GM23248 (cell line): ENCODE data around the gene KLHL6. TPM values are rescaled to one million over a fixed set of nuclear protein-coding genes. Genes with fewer than 3 reads are reported as not detected.
A peak's percentile ranks its signal among the peaks of the same experiment; 100 is the strongest.

ENCODE experiments used
- DNase-seq: peaks from one replicate; pipeline ENCODE4 v3.0.0-alpha.2; 2015
- H2AFZ ChIP-seq: fragments of 200-600 bp; sonication (generic); 2 replicates; pipeline ENCODE4 v1.6.1; 2016; ENCODE audit warnings: antibody characterized with exemption
- H3F3A ChIP-seq: fragments of 200-600 bp; sonication (generic); 2 replicates; pipeline ENCODE4 v1.6.1; 2016; ENCODE audit warnings: mild to moderate bottlenecking, antibody characterized with exemption, mixed run types; ENCODE audit not compliant: insufficient read depth
- H3K27ac ChIP-seq: fragments of 200-600 bp; sonication (generic); 2 replicates; pipeline ENCODE4 v1.5.1; 2016; ENCODE audit warnings: mild to moderate bottlenecking
- H3K27me3 ChIP-seq: fragments of 200-600 bp; sonication (generic); replicated peaks from 2 replicates; pipeline ENCODE4 v1.6.1; 2016; ENCODE audit warnings: mild to moderate bottlenecking; ENCODE audit not compliant: insufficient read depth
- H3K36me3 ChIP-seq: fragments of 200-600 bp; sonication (generic); 2 replicates; pipeline ENCODE4 v1.6.1; 2016; ENCODE audit warnings: low read depth, mild to moderate bottlenecking
- H3K4me1 ChIP-seq: fragments of 200-600 bp; sonication (generic); 2 replicates; pipeline ENCODE4 v1.6.1; 2016; ENCODE audit warnings: mild to moderate bottlenecking; ENCODE audit not compliant: insufficient read depth
- H3K4me2 ChIP-seq: fragments of 200-600 bp; sonication (generic); one replicate; pipeline ENCODE4 v1.6.1; 2016; ENCODE audit warnings: mild to moderate bottlenecking; ENCODE audit not compliant: unreplicated experiment
- H3K4me3 ChIP-seq: fragments of 200-600 bp; sonication (generic); 2 replicates; pipeline ENCODE4 v1.5.1; 2016; ENCODE audit warnings: mild to moderate bottlenecking
- H3K79me2 ChIP-seq: fragments of 200-600 bp; sonication (generic); 2 replicates; pipeline ENCODE4 v1.6.1; 2016; ENCODE audit warnings: mild to moderate bottlenecking; ENCODE audit not compliant: insufficient read depth
- H3K9ac ChIP-seq: fragments of 200-600 bp; sonication (generic); 2 replicates; pipeline ENCODE4 v1.6.1; 2016; ENCODE audit warnings: mild to moderate bottlenecking
- H3K9me2 ChIP-seq: fragments of 200-600 bp; sonication (generic); 2 replicates; pipeline ENCODE4 v1.6.1; 2016; ENCODE audit warnings: mixed run types, mild to moderate bottlenecking, moderate library complexity; ENCODE audit not compliant: insufficient read depth
- H3K9me3 ChIP-seq: fragments of 200-600 bp; sonication (generic); one replicate; pipeline ENCODE4 v1.6.1; 2017; ENCODE audit warnings: low read depth
- H4K20me1 ChIP-seq: fragments of 200-600 bp; sonication (generic); 2 replicates; pipeline ENCODE4 v1.6.0; 2016; ENCODE audit not compliant: insufficient read depth
- EZH2 ChIP-seq: fragments of 200-600 bp; sonication (generic); IDR thresholded peaks from 2 replicates; pipeline ENCODE4 v1.6.1; 2018; ENCODE audit warnings: antibody characterized with exemption, mild to moderate bottlenecking; ENCODE audit not compliant: insufficient read depth, poor library complexity, severe bottlenecking
- EZH2phosphoT487 ChIP-seq: fragments of 200-600 bp; sonication (generic); IDR thresholded peaks from 2 replicates; pipeline ENCODE4 v1.6.1; 2018; ENCODE audit warnings: antibody characterized with exemption, moderate library complexity, mild to moderate bottlenecking, low read depth; ENCODE audit not compliant: insufficient read depth
- WGBS, 2 experiments: methylation state at CpG; one replicate each; pipeline ENCODE4 v1.1.6; 2015 to 2017; ENCODE audit warnings: low lambda C conversion rate in 2 of 2, low coverage in 1 of 2; ENCODE audit errors: missing lambda C conversion rate in 2 of 2; 5-methylcytosine and 5-hydroxymethylcytosine counted together
- in situ Hi-C: fragments of 300-500 bp; cut with MboI; formaldehyde crosslinking; loops from 2 replicates; pipeline ENCODE4 v1.15.0; 2020
- polyA plus RNA-seq: library from polyadenylated mRNA; unstranded; fragments of >200 nt; fragmentation: Nextera tagmentation; extraction: Ambion mirVana; gene quantifications from 2 replicates; pipeline ENCODE4 v1.2.1, GENCODE V29; 2016
- total RNA-seq: library from RNA; depleted of rRNA; stranded (reverse); fragments of >200 nt; shearing (Covaris generic); gene quantifications from 2 replicates; pipeline ENCODE4 v1.2.3, GENCODE V29; 2014

KLHL6 gene
- total and polyA plus RNA-seq, 2 experiments from 2014 or later, result not detected

- in situ Hi-C loops, result no loop called here
- WGBS, 2 experiments, result 28 to 34% methylated on average over 3 of the region's 3 CpGs
- H2AFZ ChIP-seq, result no peak overlapping the region
- H3K27ac ChIP-seq, result no peak overlapping the region
- TF ChIP-seq EZH2 (no peak), EZH2phosphoT487 (no peak)
- H3K9ac ChIP-seq, result no peak overlapping the region
- no peak overlapping the region for H3K4me3 ChIP-seq
- H3K9me3 ChIP-seq, result no peaks in the 10 kb centered on the region
- no peaks in the 10 kb centered on the region for H3K79me2 ChIP-seq
- DNase-seq, result no peak
- H3F3A ChIP-seq, result no peaks in the 10 kb centered on the region
- peaks cover 7% of the 10 kb centered on the region for H3K4me1 ChIP-seq
- no peaks in the 10 kb centered on the region for H3K36me3 ChIP-seq
- H3K4me2 ChIP-seq, result no peak overlapping the region
- no peaks in the 10 kb centered on the region for H3K9me2 ChIP-seq
- H3K27me3 ChIP-seq, result peaks cover 6% of the 10 kb centered on the region
- no peaks in the 10 kb centered on the region for H4K20me1 ChIP-seq
Measured at GRCh38 chr3:183584914-183585280, 29.4 kb upstream of the KLHL6 start.

GRCh38 chr3:183584246-183584913 lies 28.9 kb upstream of the KLHL6 start:
- H3K9me3 ChIP-seq, result no peaks in the 10 kb centered on the region
- H4K20me1 ChIP-seq, result no peaks in the 10 kb centered on the region
- H3F3A ChIP-seq, result no peaks in the 10 kb centered on the region
- no peak overlapping the region for H3K27ac ChIP-seq
- H3K79me2 ChIP-seq, result no peaks in the 10 kb centered on the region
- no peak overlapping the region for H2AFZ ChIP-seq
- H3K4me2 ChIP-seq, result no peak overlapping the region
- in situ Hi-C loops, result no loop called here
- peaks cover 8% of the 10 kb centered on the region for H3K27me3 ChIP-seq
- no peak overlapping the region for H3K4me3 ChIP-seq
- no peaks in the 10 kb centered on the region for H3K36me3 ChIP-seq
- DNase-seq, result peak; percentile 58
- H3K4me1 ChIP-seq, result peaks cover 7% of the 10 kb centered on the region
- 16 to 22% methylated on average over 7 of the region's 7 CpGs for WGBS, 2 experiments
- no peak overlapping the region for H3K9ac ChIP-seq
- H3K9me2 ChIP-seq, result no peaks in the 10 kb centered on the region
- TF ChIP-seq EZH2 (no peak), EZH2phosphoT487 (no peak)

GRCh38 chr3:183583331-183584245 lies 28.1 kb upstream of the KLHL6 start:
- Histone ChIP-seq H3K79me2 (no peaks in the 10 kb centered on the region), H4K20me1 (no peaks in the 10 kb centered on the region), H3K4me3 (no peak overlapping the region), H3F3A (no peaks in the 10 kb centered on the region), H2AFZ (no peak overlapping the region), H3K36me3 (no peaks in the 10 kb centered on the region), H3K27ac (no peak overlapping the region), H3K9ac (no peak overlapping the region), H3K4me2 (no peak overlapping the region), H3K27me3 (peaks cover 16% of the 10 kb centered on the region), H3K9me3 (no peaks in the 10 kb centered on the region), H3K9me2 (no peaks in the 10 kb centered on the region), H3K4me1 (peaks cover 7% of the 10 kb centered on the region)
- DNase-seq, result no peak
- TF ChIP-seq EZH2 (no peak), EZH2phosphoT487 (no peak)
- 50 to 56% methylated on average over 5 of the region's 5 CpGs for WGBS, 2 experiments
- in situ Hi-C loops, result no loop called here

- no peak overlapping the region for H2AFZ ChIP-seq
- H3F3A ChIP-seq, result no peaks in the 10 kb centered on the region
- no peak overlapping the region for H3K9ac ChIP-seq
- no peaks in the 10 kb centered on the region for H3K79me2 ChIP-seq
- H4K20me1 ChIP-seq, result no peaks in the 10 kb centered on the region
- no peak overlapping the region for H3K27ac ChIP-seq
- in situ Hi-C loops, result no loop called here
- peaks cover 7% of the 10 kb centered on the region for H3K4me1 ChIP-seq
- no peak overlapping the region for H3K4me3 ChIP-seq
- no peak overlapping the region for H3K4me2 ChIP-seq
- no peaks in the 10 kb centered on the region for H3K9me3 ChIP-seq
- peaks cover 25% of the 10 kb centered on the region for H3K27me3 ChIP-seq
- H3K36me3 ChIP-seq, result no peaks in the 10 kb centered on the region
- no peaks in the 10 kb centered on the region for H3K9me2 ChIP-seq
- DNase-seq, result no peak
- WGBS, 2 experiments, result 61 to 67% methylated on average over 1 of the region's 1 CpG
- TF ChIP-seq EZH2 (no peak), EZH2phosphoT487 (no peak)
Measured at GRCh38 chr3:183582161-183582560, 26.7 kb upstream of the KLHL6 start.
